ENCODE measurements around the gene GPANK1.

GPANK1 gene

DNA sequence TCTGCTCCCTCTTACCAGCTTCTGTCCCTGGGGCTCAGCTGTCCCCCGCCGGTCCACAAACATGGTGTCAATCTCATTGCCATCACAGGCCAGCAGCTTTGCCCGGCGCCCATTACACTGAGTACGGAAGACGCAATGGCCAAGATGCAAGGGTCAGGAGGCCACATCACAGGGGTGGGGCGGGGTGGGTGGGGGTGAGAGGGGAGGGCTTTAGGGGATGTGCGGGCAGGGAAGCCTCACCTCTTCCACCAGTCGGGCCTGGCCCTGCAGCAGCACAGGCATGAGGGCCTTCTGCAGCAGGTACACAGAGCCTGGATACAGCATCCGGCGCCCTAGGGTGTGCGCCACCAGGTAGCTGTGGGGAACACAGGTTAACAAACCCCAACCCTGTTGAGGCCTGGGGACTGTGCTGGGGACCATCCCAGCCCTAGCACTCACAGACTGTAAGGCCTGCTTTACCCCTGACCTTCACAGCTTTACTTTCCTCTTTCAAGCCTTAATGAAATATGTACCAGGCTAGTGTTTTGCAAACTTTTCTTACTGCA is 26.8 kb upstream of the GPANK1 start:
- H3K4me1 ChIP-seq (ENCODE audit: control insufficient read depth, insufficient read depth, low read length, poor library complexity, severe bottlenecking) = no peaks in the 10 kb centered on the region
- no peak for DNase-seq
- H3K9me3 ChIP-seq (ENCODE audit: control insufficient read depth, low read length) = no peaks in the 10 kb centered on the region
- no peaks in the 10 kb centered on the region for H3K27me3 ChIP-seq (replicated peaks; ENCODE audit: control insufficient read depth, insufficient read depth, low read length, poor library complexity, severe bottlenecking)
- peaks cover 82% of the 10 kb centered on the region for H3K36me3 ChIP-seq (ENCODE audit: control insufficient read depth, insufficient read depth, low read length)
- H3K27ac ChIP-seq (ENCODE audit: insufficient read depth, low read length, poor library complexity, severe bottlenecking) = no peak overlapping the region
- no peak overlapping the region for H3K4me3 ChIP-seq (ENCODE audit: insufficient read depth, low read depth, low read length, poor library complexity, severe bottlenecking)

DNA sequence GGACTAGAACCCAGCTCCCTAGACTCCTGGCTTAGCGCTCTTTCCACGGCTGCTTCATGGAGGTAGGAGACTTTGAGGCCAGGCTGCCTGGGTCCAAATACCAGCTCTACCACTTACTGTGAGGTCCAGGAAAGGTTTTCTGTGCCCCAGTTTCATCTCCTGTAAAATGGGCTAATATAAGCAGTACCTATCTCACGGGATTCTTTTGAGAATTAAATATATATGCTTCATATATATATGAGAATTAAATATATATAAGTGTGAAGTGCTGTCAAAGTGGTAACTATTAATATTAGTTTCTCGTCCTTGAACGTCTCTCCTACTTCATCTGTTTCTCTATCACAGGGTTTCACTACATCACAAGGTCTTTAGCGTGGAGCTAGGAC is 26.3 kb upstream of the GPANK1 start:
- no peak for DNase-seq
- Histone ChIP-seq H3K27me3 (replicated peaks; ENCODE audit: control insufficient read depth, insufficient read depth, low read length, poor library complexity, severe bottlenecking) (no peaks in the 10 kb centered on the region), H3K36me3 (ENCODE audit: control insufficient read depth, insufficient read depth, low read length) (peaks cover 82% of the 10 kb centered on the region), H3K4me3 (ENCODE audit: insufficient read depth, low read depth, low read length, poor library complexity, severe bottlenecking) (no peak overlapping the region), H3K4me1 (ENCODE audit: control insufficient read depth, insufficient read depth, low read length, poor library complexity, severe bottlenecking) (no peaks in the 10 kb centered on the region), H3K9me3 (ENCODE audit: control insufficient read depth, low read length) (no peaks in the 10 kb centered on the region), H3K27ac (ENCODE audit: insufficient read depth, low read length, poor library complexity, severe bottlenecking) (no peak overlapping the region)

DNA sequence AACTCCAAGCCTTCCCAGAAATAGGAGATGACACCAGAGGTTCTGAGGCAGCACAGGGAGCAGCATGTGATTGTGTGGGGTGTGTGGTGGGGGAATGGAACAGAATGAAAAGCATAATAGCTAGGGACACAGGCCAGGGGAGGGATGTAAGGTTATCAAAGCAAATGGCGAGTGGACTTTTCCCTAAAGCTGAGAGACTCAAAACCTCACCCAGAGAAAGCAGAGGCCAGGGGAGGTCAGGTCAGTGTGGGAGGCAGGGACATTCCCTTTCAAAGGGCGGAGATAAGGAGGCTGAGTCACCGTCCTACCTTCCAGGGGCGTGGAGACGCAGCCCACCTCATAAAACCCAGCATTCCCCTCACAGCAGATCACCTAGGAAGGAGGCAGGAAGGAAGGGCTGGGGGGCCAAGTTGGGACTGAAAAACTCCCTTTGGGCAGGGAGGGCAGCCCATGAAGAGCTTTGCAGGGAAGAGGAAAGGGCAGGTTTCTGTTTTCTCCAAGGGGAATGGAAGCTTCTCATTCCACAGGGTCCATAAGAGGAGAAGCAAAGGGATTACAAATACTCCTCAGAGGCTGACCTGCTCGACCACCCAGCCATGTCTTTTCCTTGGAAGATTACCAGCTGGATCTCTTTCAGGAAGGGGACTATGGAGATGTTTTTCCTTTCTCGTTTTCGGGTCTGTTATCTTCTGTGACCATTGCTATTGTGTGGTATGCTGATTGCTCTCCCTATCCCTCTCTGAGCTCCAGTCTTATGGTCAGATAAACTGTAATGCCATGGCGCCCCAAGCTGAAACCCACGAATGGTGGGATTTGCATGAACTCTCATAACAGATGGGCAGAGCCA is 25.7 kb upstream of the GPANK1 start:
- Histone ChIP-seq H3K4me1 (ENCODE audit: control insufficient read depth, insufficient read depth, low read length, poor library complexity, severe bottlenecking) (no peaks in the 10 kb centered on the region), H3K36me3 (ENCODE audit: control insufficient read depth, insufficient read depth, low read length) (peaks cover 84% of the 10 kb centered on the region), H3K27ac (ENCODE audit: insufficient read depth, low read length, poor library complexity, severe bottlenecking) (no peak overlapping the region), H3K27me3 (replicated peaks; ENCODE audit: control insufficient read depth, insufficient read depth, low read length, poor library complexity, severe bottlenecking) (no peaks in the 10 kb centered on the region), H3K9me3 (ENCODE audit: control insufficient read depth, low read length) (no peaks in the 10 kb centered on the region), H3K4me3 (ENCODE audit: insufficient read depth, low read depth, low read length, poor library complexity, severe bottlenecking) (no peak overlapping the region)
- DNase-seq = no peak

DNA sequence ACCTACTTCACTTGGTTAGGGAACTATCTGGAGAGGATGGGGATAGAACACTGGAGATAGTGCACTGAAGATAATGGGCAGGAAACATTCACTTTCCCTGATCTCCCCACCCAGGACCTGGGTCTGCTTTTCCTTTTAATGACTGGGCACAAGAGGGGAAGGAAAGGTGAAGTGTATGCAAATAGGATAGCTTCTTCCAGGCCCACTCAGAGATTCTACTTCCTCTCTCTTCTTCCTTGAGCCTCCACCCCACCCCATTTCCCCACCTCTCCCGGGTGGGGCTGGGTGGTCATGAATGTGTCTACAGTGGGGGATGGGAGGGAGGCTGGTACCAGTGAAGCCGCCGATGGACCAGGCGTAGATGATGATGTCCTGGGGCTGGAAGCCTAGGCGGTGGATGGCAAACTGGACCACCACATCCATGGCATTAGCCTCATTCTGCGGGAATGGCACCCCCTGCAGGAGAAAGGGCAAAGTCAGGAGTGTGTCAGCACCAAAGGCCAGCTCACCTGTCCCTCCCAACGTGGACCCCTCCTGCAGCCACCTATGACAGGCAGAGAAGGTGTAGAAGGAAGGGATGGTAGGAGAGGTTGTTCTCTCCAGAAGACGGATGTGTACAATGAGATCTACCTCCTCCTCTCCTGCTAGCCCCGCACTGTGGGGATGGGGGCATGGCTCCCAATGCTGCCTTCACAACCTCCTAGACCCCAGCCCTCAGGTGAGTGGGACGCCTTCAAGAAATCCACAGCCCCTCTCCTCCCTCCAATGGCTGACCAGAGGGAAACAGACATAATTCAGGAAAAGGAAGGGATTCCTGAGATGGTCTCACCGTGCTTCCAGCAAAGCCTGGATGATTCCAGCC is 24.7 kb upstream of the GPANK1 start:
- no peaks in the 10 kb centered on the region for H3K9me3 ChIP-seq (ENCODE audit: control insufficient read depth, low read length)
- H3K36me3 ChIP-seq (ENCODE audit: control insufficient read depth, insufficient read depth, low read length) = peaks cover 76% of the 10 kb centered on the region
- no peaks in the 10 kb centered on the region for H3K4me1 ChIP-seq (ENCODE audit: control insufficient read depth, insufficient read depth, low read length, poor library complexity, severe bottlenecking)
- no peak for DNase-seq
- no peak overlapping the region for H3K4me3 ChIP-seq (ENCODE audit: insufficient read depth, low read depth, low read length, poor library complexity, severe bottlenecking)
- no peaks in the 10 kb centered on the region for H3K27me3 ChIP-seq (replicated peaks; ENCODE audit: control insufficient read depth, insufficient read depth, low read length, poor library complexity, severe bottlenecking)
- H3K27ac ChIP-seq (ENCODE audit: insufficient read depth, low read length, poor library complexity, severe bottlenecking) = no peak overlapping the region

DNA sequence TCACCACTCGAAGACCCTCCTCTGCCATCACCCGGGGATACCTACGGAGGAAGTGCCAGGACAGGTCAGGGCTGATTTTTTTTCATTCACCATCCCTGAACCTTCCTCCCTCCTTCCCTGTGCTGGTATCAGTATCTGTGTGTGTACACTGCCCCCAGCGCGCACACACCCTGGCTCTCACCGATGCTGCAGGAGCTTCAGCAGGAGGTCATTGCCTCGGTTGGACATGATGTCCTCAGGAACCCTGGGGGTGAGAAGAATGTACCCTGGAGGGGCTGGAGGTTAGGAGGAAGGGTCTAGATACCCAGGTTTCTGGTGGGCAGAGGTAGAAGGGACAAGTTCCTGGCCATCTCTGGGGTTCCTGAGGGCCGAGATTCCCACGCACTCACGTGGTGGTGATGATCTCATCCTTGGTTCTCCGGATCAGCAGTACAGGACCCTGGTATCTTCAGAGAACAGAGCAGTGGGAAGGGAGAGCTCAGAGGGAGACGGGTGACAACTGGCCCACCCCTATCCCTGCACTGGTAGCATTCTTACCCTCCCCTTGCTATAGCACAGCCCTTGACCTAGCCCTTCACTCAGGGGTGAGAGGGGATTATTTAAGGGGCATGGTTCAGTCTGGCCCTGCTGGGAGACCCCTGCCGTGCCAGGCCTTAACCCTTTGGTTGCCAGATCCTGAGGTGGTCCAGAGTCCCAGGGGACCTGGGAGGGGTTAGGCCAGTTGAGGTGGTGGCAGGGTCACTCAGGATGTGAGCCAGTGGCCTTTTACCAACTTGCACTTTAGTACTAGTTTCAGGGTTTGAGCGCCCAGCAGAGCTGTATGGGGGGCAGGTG is 23.3 kb upstream of the GPANK1 start:
- Histone ChIP-seq H3K36me3 (ENCODE audit: control insufficient read depth, insufficient read depth, low read length) (peaks cover 65% of the 10 kb centered on the region), H3K4me3 (ENCODE audit: insufficient read depth, low read depth, low read length, poor library complexity, severe bottlenecking) (no peak overlapping the region), H3K27me3 (replicated peaks; ENCODE audit: control insufficient read depth, insufficient read depth, low read length, poor library complexity, severe bottlenecking) (no peaks in the 10 kb centered on the region), H3K9me3 (ENCODE audit: control insufficient read depth, low read length) (no peaks in the 10 kb centered on the region), H3K27ac (ENCODE audit: insufficient read depth, low read length, poor library complexity, severe bottlenecking) (no peak overlapping the region), H3K4me1 (ENCODE audit: control insufficient read depth, insufficient read depth, low read length, poor library complexity, severe bottlenecking) (no peaks in the 10 kb centered on the region)
- no peak for DNase-seq

DNA sequence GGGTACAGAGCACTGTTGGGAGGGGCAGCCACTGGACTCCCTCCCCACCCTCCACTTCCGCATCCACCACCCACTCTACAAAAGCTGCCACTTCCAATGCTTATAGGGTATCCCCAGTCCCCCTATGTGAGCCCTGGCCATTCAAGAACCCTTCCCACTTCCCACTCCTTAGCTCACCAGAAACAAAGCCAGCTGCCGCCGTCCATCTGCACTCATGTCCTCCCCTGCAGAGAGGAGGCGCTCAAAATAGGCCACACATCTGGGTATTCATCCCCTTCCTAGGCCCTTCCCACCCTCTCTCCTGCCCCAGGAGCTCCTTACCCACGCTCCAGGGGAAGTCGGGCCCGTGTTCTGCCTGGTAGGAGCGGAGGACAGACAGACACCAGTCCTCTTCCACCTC is 22.5 kb upstream of the GPANK1 start:
- H3K4me1 ChIP-seq (ENCODE audit: control insufficient read depth, insufficient read depth, low read length, poor library complexity, severe bottlenecking) = no peaks in the 10 kb centered on the region
- H3K27ac ChIP-seq (ENCODE audit: insufficient read depth, low read length, poor library complexity, severe bottlenecking) = no peak overlapping the region
- no peaks in the 10 kb centered on the region for H3K9me3 ChIP-seq (ENCODE audit: control insufficient read depth, low read length)
- H3K4me3 ChIP-seq (ENCODE audit: insufficient read depth, low read depth, low read length, poor library complexity, severe bottlenecking) = no peak overlapping the region
- no peak for DNase-seq
- H3K27me3 ChIP-seq (replicated peaks; ENCODE audit: control insufficient read depth, insufficient read depth, low read length, poor library complexity, severe bottlenecking) = no peaks in the 10 kb centered on the region
- peaks cover 60% of the 10 kb centered on the region for H3K36me3 ChIP-seq (ENCODE audit: control insufficient read depth, insufficient read depth, low read length)

DNA sequence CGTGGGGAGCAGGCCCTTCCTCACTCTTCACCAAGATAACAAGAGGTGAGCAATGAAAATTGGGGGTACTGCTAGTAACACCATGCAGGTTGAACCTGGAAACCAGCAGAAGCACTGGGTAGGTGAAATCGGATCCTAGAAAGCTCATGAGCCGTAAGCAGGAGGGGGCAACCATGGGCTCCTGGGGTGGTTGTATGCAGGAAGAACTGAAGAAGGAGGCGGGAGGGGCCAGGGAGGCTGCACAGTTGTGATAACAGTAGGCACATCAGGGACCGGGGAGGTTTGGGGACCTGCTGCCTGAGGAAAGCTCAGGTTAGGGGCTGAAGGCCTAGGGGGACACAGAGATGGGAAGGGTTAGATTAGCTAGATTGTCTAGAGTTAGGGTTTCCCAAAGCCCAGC is 21.7 kb upstream of the GPANK1 start:
- no peak for DNase-seq

DNA sequence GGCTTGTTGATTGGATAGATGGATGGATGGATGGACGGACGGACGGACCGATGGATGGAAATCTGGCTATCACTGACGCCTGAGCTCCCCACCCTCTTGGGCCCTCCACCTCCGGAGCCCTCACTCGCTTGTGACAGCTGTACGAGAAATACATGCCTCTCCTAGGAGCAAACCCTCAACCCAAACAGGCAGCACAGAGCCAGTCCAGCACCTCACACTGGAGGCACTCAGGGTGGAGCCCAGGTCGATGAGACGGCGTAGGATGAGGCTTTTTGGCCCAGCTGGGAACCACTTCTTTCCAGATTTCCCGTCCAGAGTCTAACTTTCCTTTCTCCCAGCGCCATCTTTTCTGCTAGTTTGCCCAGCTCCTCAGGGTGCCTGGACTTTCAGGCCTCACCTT is 18.8 kb upstream of the GPANK1 start:
- H3K36me3 ChIP-seq (ENCODE audit: control insufficient read depth, insufficient read depth, low read length) = peaks cover 28% of the 10 kb centered on the region
- H3K4me3 ChIP-seq (ENCODE audit: insufficient read depth, low read depth, low read length, poor library complexity, severe bottlenecking) = no peak overlapping the region

More for the DNA sequence above, 21.7 kb upstream of the GPANK1 start:
- H3K9me3 ChIP-seq (ENCODE audit: control insufficient read depth, low read length) = no peaks in the 10 kb centered on the region
- no peak overlapping the region for H3K27ac ChIP-seq (ENCODE audit: insufficient read depth, low read length, poor library complexity, severe bottlenecking)
- no peak overlapping the region for H3K4me3 ChIP-seq (ENCODE audit: insufficient read depth, low read depth, low read length, poor library complexity, severe bottlenecking)
- H3K4me1 ChIP-seq (ENCODE audit: control insufficient read depth, insufficient read depth, low read length, poor library complexity, severe bottlenecking) = peaks cover 3% of the 10 kb centered on the region
- H3K27me3 ChIP-seq (replicated peaks; ENCODE audit: control insufficient read depth, insufficient read depth, low read length, poor library complexity, severe bottlenecking) = no peaks in the 10 kb centered on the region
- peaks cover 57% of the 10 kb centered on the region for H3K36me3 ChIP-seq (ENCODE audit: control insufficient read depth, insufficient read depth, low read length)

DNA sequence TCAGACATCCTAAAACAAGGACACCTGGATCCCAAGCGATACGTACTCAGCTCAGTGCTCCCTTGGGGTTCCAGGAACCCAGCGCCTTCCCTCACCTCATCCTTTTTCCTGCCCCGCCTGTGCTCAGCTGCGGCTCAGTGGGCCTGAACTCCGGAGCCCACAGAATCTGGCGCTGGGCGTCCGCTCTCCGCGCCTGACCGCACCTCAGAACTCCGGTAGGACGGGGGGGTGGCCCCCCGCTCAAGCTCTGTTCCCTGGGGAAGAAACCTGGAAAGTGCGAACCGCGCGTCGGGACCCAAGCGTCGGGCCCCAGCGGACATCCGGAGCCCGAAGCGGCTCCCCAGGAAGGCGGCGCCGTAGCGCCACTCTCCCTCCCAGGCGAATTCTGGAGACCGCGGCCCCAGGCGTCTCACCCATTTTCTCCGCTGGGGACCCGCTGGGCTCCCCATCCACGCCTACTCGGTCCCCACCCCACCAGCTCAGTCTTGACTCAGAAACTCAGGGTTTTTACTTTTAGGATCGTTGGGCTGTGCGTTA is 16.4 kb upstream of the GPANK1 start:
- Histone ChIP-seq H3K4me3 (ENCODE audit: insufficient read depth, low read depth, low read length, poor library complexity, severe bottlenecking) (peak overlapping the region; percentile 77), H3K36me3 (ENCODE audit: control insufficient read depth, insufficient read depth, low read length) (peaks cover 5% of the 10 kb centered on the region), H3K9me3 (ENCODE audit: control insufficient read depth, low read length) (no peaks in the 10 kb centered on the region), H3K4me1 (ENCODE audit: control insufficient read depth, insufficient read depth, low read length, poor library complexity, severe bottlenecking) (peaks cover 10% of the 10 kb centered on the region), H3K27me3 (replicated peaks; ENCODE audit: control insufficient read depth, insufficient read depth, low read length, poor library complexity, severe bottlenecking) (no peaks in the 10 kb centered on the region), H3K27ac (ENCODE audit: insufficient read depth, low read length, poor library complexity, severe bottlenecking) (peak overlapping the region; percentile 63)
- DNase-seq = peak in 2 of 3 donors; percentile 19 to 27

More for the DNA sequence above, 18.8 kb upstream of the GPANK1 start:
- no peak overlapping the region for H3K27ac ChIP-seq (ENCODE audit: insufficient read depth, low read length, poor library complexity, severe bottlenecking)
- no peaks in the 10 kb centered on the region for H3K9me3 ChIP-seq (ENCODE audit: control insufficient read depth, low read length)
- DNase-seq = no peak
- no peaks in the 10 kb centered on the region for H3K27me3 ChIP-seq (replicated peaks; ENCODE audit: control insufficient read depth, insufficient read depth, low read length, poor library complexity, severe bottlenecking)
- peaks cover 10% of the 10 kb centered on the region for H3K4me1 ChIP-seq (ENCODE audit: control insufficient read depth, insufficient read depth, low read length, poor library complexity, severe bottlenecking)

Measured in effector memory CD4-positive, alpha-beta T cell (primary cell).